Astrocyte (in vitro differentiated cells and primary cell): ENCODE data around the gene ARVCF. TPM values are rescaled to one million over a fixed set of nuclear protein-coding genes. Genes with fewer than 3 reads are reported as not detected.

Source experiments
- DNase-seq: peaks from one replicate; pipeline ENCODE4 v3.0.0-alpha.2; 2010; ENCODE audit warnings: low read depth
- FAIRE-seq: peaks from 2 replicates; lab custom pipeline; 2011; peaks lifted over from hg19 to GRCh38; lab: Jason Lieb, UNC
- H2AFZ ChIP-seq: 2 replicates; pipeline ENCODE4 v1.6.0; 2012; ENCODE audit warnings: low read depth, low read length, inconsistent platforms
- H3K27ac ChIP-seq: 2 replicates; pipeline ENCODE4 v1.5.1; 2011; ENCODE audit warnings: low read depth, low read length, inconsistent platforms
- H3K27me3 ChIP-seq: 2 replicates; pipeline ENCODE4 v1.6.0; 2011; ENCODE audit warnings: low read length, inconsistent platforms; ENCODE audit not compliant: insufficient read depth
- H3K36me3 ChIP-seq: 2 replicates; pipeline ENCODE4 v1.5.1; 2011; ENCODE audit warnings: low read length, inconsistent platforms; ENCODE audit not compliant: insufficient read depth
- H3K4me1 ChIP-seq: 2 replicates; pipeline ENCODE4 v1.5.1; 2011; ENCODE audit warnings: low read length, inconsistent platforms; ENCODE audit not compliant: insufficient read depth
- H3K4me2 ChIP-seq: 2 replicates; pipeline ENCODE4 v1.6.0; 2012; ENCODE audit warnings: low read length, inconsistent platforms
- H3K4me3 ChIP-seq: 2 replicates; pipeline ENCODE4 v1.5.1; 2011; ENCODE audit warnings: low read depth, mild to moderate bottlenecking, low read length, inconsistent platforms; ENCODE audit not compliant: insufficient read depth
- H3K79me2 ChIP-seq: 2 replicates; pipeline ENCODE4 v1.6.0; 2012; ENCODE audit warnings: mild to moderate bottlenecking, low read length, inconsistent platforms; ENCODE audit not compliant: insufficient read depth
- H3K9ac ChIP-seq: 2 replicates; pipeline ENCODE4 v1.6.0; 2012; ENCODE audit warnings: mild to moderate bottlenecking, low read length, inconsistent platforms
- H3K9me3 ChIP-seq: 2 replicates; pipeline ENCODE4 v1.5.1; 2012; ENCODE audit warnings: low read depth, mild to moderate bottlenecking, low read length, inconsistent platforms; ENCODE audit not compliant: insufficient read depth
- H4K20me1 ChIP-seq: 2 replicates; pipeline ENCODE4 v1.6.0; 2012; ENCODE audit warnings: low read length, inconsistent platforms; ENCODE audit not compliant: insufficient read depth
- H3K27ac Mint-ChIP-seq: one replicate; pipeline ENCODE4 v1.8.0; 2021; ENCODE audit warnings: mild to moderate bottlenecking, mixed read lengths; ENCODE audit not compliant: unreplicated experiment
- H3K27me3 Mint-ChIP-seq: one replicate; pipeline ENCODE4 v1.8.0; 2021; ENCODE audit warnings: low read depth, mixed read lengths; ENCODE audit not compliant: unreplicated experiment
- H3K36me3 Mint-ChIP-seq: one replicate; pipeline ENCODE4 v1.8.0; 2021; ENCODE audit warnings: low read depth, mixed read lengths; ENCODE audit not compliant: unreplicated experiment
- H3K4me1 Mint-ChIP-seq: one replicate; pipeline ENCODE4 v1.8.0; 2021; ENCODE audit warnings: low read depth, mixed read lengths; ENCODE audit not compliant: unreplicated experiment
- H3K4me3 Mint-ChIP-seq: one replicate; pipeline ENCODE4 v1.8.0; 2021; ENCODE audit warnings: mild to moderate bottlenecking, moderate library complexity, mixed read lengths; ENCODE audit not compliant: unreplicated experiment
- H3K9me3 Mint-ChIP-seq: one replicate; pipeline ENCODE4 v1.8.0; 2021; ENCODE audit warnings: mild to moderate bottlenecking, mixed read lengths; ENCODE audit not compliant: unreplicated experiment
- CTCF ChIP-seq: IDR thresholded peaks from 2 replicates; pipeline ENCODE4 v1.5.1; 2011; ENCODE audit warnings: low read depth, mild to moderate bottlenecking, inconsistent platforms, low read length, moderate library complexity; ENCODE audit not compliant: insufficient read depth
- EZH2 ChIP-seq: IDR thresholded peaks from 2 replicates; pipeline ENCODE4 v1.6.1; 2012; ENCODE audit warnings: mild to moderate bottlenecking, low read length, inconsistent platforms; ENCODE audit not compliant: insufficient read depth
- total RNA-seq: library from RNA; stranded (reverse); gene quantifications from 2 replicates; pipeline ENCODE4 v1.2.1, GENCODE V29; 2021

The ARVCF gene
- total RNA-seq, 1 donor from 2014 or later = 17.9 TPM

GRCh38 chr22:20056696-20057386 lies 40.2 kb upstream of the ARVCF start:
- Histone ChIP-seq H4K20me1 (peaks cover 11% of the 10 kb centered on the region), H2AFZ (no peak overlapping the region), H3K79me2 (no peaks in the 10 kb centered on the region), H3K9me3 (no peaks in the 10 kb centered on the region), H3K4me3 (no peak overlapping the region), H3K4me1 (peaks cover 5% of the 10 kb centered on the region), H3K27me3 (no peaks in the 10 kb centered on the region), H3K4me2 (no peak overlapping the region), H3K9ac (no peak overlapping the region), H3K36me3 (no peaks in the 10 kb centered on the region), H3K27ac (no peak overlapping the region)
- DNase-seq (no peak), FAIRE-seq (no peak)
- no peaks in the 10 kb centered on the region for H3K27me3 Mint-ChIP-seq
- no peak overlapping the region for H3K27ac Mint-ChIP-seq
- TF ChIP-seq EZH2 = no peak
- no peak for TF ChIP-seq CTCF
- no peaks in the 10 kb centered on the region for H3K9me3 Mint-ChIP-seq
- H3K4me3 Mint-ChIP-seq = no peak overlapping the region
- peaks cover 2% of the 10 kb centered on the region for H3K4me1 Mint-ChIP-seq
- peaks cover 26% of the 10 kb centered on the region for H3K36me3 Mint-ChIP-seq

GRCh38 chr22:20056161-20056560 lies 39.5 kb upstream of the ARVCF start:
- TF ChIP-seq EZH2 (no peak), CTCF (no peak)
- H3K9me3 Mint-ChIP-seq = no peaks in the 10 kb centered on the region
- H3K4me1 Mint-ChIP-seq = peaks cover 2% of the 10 kb centered on the region
- H3K9me3 ChIP-seq = no peaks in the 10 kb centered on the region
- FAIRE-seq (no peak), DNase-seq (no peak)
- no peak overlapping the region for H3K4me3 ChIP-seq
- no peaks in the 10 kb centered on the region for H3K27me3 ChIP-seq
- H3K79me2 ChIP-seq = no peaks in the 10 kb centered on the region
- no peak overlapping the region for H2AFZ ChIP-seq
- H4K20me1 ChIP-seq = peaks cover 10% of the 10 kb centered on the region
- no peaks in the 10 kb centered on the region for H3K36me3 ChIP-seq
- peaks cover 26% of the 10 kb centered on the region for H3K36me3 Mint-ChIP-seq
- no peak overlapping the region for H3K27ac ChIP-seq
- H3K4me2 ChIP-seq = no peak overlapping the region
- H3K4me3 Mint-ChIP-seq = no peak overlapping the region
- H3K9ac ChIP-seq = no peak overlapping the region
- H3K27me3 Mint-ChIP-seq = no peaks in the 10 kb centered on the region
- H3K27ac Mint-ChIP-seq = no peak overlapping the region
- peaks cover 2% of the 10 kb centered on the region for H3K4me1 ChIP-seq

- no peaks in the 10 kb centered on the region for H3K9me3 ChIP-seq
- no peak overlapping the region for H3K4me3 ChIP-seq
- H3K27ac ChIP-seq = no peak overlapping the region
- FAIRE-seq = no peak
- H3K27me3 Mint-ChIP-seq = no peaks in the 10 kb centered on the region
- H3K27ac Mint-ChIP-seq = no peak overlapping the region
- peaks cover 26% of the 10 kb centered on the region for H3K36me3 Mint-ChIP-seq
- no peak overlapping the region for H2AFZ ChIP-seq
- H3K36me3 ChIP-seq = no peaks in the 10 kb centered on the region
- no peak for DNase-seq
- no peaks in the 10 kb centered on the region for H3K27me3 ChIP-seq
- H3K4me1 ChIP-seq = no peaks in the 10 kb centered on the region
- no peak overlapping the region for H3K4me2 ChIP-seq
- TF ChIP-seq EZH2 (no peak), CTCF (no peak)
- H4K20me1 ChIP-seq = peaks cover 5% of the 10 kb centered on the region
- H3K4me1 Mint-ChIP-seq = peaks cover 2% of the 10 kb centered on the region
- no peaks in the 10 kb centered on the region for H3K9me3 Mint-ChIP-seq
- no peak overlapping the region for H3K4me3 Mint-ChIP-seq
- H3K9ac ChIP-seq = no peak overlapping the region
- no peaks in the 10 kb centered on the region for H3K79me2 ChIP-seq
Observed at GRCh38 chr22:20055654-20056053, 39.0 kb upstream of the ARVCF start.
